ENCODE measurements around the gene C16orf96. TPM values are rescaled to one million over a fixed set of nuclear protein-coding genes. Genes with fewer than 3 reads are reported as not detected.
A peak's percentile ranks its signal among the peaks of the same experiment; 100 is the strongest.

Gene C16orf96
- total and polyA plus RNA-seq, 2 of the 13 experiments (the other 11 are each of a cell fraction or from before 2014, with no cell fraction given) = 0.03 TPM; not detected in 1

DNA sequence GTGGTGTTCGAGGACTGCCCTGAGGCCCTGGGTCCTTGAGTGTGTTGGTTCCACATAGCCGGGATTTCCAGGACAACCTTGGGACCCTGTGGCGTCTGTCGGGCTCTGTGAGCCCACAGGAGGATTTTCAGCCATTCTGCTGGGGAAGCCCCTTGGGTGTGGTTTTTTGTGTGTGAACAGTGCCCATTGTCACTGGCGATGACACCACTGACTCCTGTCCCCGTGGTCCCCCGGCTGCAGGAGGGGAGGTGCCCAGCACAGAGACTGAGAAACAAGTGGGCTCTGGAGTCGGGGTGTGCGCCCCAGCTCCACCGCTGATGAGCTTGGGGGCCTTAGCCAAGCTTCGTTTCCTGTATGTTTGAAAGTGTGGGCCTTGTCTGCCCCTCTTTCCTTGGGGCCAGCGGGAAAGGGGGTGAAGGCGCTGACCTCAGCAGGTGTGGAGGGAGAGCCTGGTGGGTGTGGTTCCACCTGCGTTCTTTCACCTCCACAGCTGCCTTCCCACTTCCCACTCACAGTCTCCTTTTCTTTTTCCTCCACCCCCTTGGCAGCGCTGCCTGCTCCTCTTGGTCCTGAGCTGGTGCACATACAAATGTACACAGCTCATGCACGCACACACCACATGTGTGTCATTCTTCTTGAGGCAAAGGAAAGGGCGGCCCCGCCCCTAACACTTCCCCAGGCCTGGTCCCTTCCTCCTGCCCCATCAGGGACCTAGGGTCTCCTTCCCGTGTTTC is 84.6 kb downstream of the C16orf96 start:
- WGBS (ENCODE audit: low lambda C conversion rate) = 94% methylated on average over 8 of the region's 19 CpGs
- intact Hi-C loops (cut with micrococcal nuclease; ENCODE audit: unreplicated experiment) = no loop called here
- peaks cover 69% of the 10 kb centered on the region for H3K79me2 ChIP-seq (ENCODE audit: insufficient read depth, low read length)
- no peak overlapping the region for H2AFZ ChIP-seq (ENCODE audit: low read length)
- peaks cover 16% of the 10 kb centered on the region; the same call in 1 of the 2 replicates for H4K20me1 ChIP-seq (ENCODE audit: insufficient read depth, low read length)
- no peak overlapping the region for H3K4me2 ChIP-seq (ENCODE audit: low read depth, low read length)
- no peak for FAIRE-seq
- no peak overlapping the region for H3K27ac ChIP-seq (ENCODE audit: extremely low read length, insufficient read depth, low read length)
- peaks cover 27% of the 10 kb centered on the region for H3K4me1 ChIP-seq (ENCODE audit: insufficient read depth, low read length)
- ChIA-PET CTCF (ENCODE audit: low intra/inter-chr PET ratio, low total read pairs) (no interaction called here), POLR2A (no interaction called here)
- no peak overlapping the region for H3K4me3 ChIP-seq (replicated peaks in 1 of 3; ENCODE audit: insufficient read depth in 1 of 3, low read depth in 2 of 3, low read length in 3 of 3)
- in situ Hi-C loops (cut with HindIII; ENCODE audit: extremely low pct_ligation_motif_present, low pct_unique_long_range_greater_than_20kb) = no loop called here
- DNase-seq (ENCODE audit: low spot score) = no peak
- H3K9ac ChIP-seq (ENCODE audit: insufficient read depth, low read depth, low read length) = no peak overlapping the region
- TF ChIP-seq MAFK (conservative IDR thresholded peaks at IDR 0.05 in 1 of 2, IDR thresholded peaks at IDR 0.05 in 1 of 2; ENCODE audit: low read length in 2 of 2) (peak in 1 of 2 experiments; percentile 15; a peak in 1 of 4 replicates), TBX3 (IDR thresholded peaks at IDR 0.05; ENCODE audit: borderline replicate concordance) (no peak)
- ATAC-seq = no peak; the same call in 2 of the 3 replicates
- no peaks in the 10 kb centered on the region for H3K27me3 ChIP-seq (ENCODE audit: control insufficient read depth in 1 of 2, insufficient read depth in 2 of 2, low read length in 2 of 2)
- no TSS peak for BruUV-seq (replicated peaks)
- H3K36me3 ChIP-seq (replicated peaks in 1 of 2; ENCODE audit: control insufficient read depth in 1 of 2, insufficient read depth in 2 of 2, low read length in 2 of 2) = peaks cover 11 to 30% of the 10 kb centered on the region in 2 experiments; a peak in 3 of 5 replicates
- H3K9me3 ChIP-seq (ENCODE audit: low read length) = no peaks in the 10 kb centered on the region

DNA sequence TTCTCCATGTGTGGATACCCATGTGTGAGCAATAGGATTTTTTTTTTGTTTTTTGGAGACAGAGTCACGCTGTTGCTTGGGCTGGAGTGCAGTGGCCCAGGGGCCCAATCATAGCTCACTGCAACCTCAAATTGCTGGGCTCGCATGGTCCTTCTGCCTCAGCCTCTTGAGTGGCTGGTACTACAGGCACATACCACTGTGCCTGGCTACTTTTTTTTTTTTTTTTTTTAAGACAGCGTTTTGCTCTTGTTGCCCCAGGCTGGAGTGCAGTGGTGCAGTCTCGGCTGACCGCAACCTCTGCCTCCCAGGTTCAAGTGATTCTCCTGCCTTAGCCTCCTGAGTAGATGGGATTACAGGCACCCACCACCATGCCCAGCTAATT is 85.2 kb downstream of the C16orf96 start:
- Histone ChIP-seq H3K27me3 (ENCODE audit: control insufficient read depth in 1 of 2, insufficient read depth in 2 of 2, low read length in 2 of 2) (no peaks in the 10 kb centered on the region), H3K79me2 (ENCODE audit: insufficient read depth, low read length) (peaks cover 73% of the 10 kb centered on the region), H3K4me2 (ENCODE audit: low read depth, low read length) (no peak overlapping the region), H3K9me3 (ENCODE audit: low read length) (no peaks in the 10 kb centered on the region), H3K4me3 (replicated peaks in 1 of 3; ENCODE audit: insufficient read depth in 1 of 3, low read depth in 2 of 3, low read length in 3 of 3) (no peak overlapping the region), H2AFZ (ENCODE audit: low read length) (no peak overlapping the region), H4K20me1 (ENCODE audit: insufficient read depth, low read length) (peaks cover 16% of the 10 kb centered on the region; the same call in 1 of the 2 replicates), H3K9ac (ENCODE audit: insufficient read depth, low read depth, low read length) (no peak overlapping the region), H3K36me3 (replicated peaks in 1 of 2; ENCODE audit: control insufficient read depth in 1 of 2, insufficient read depth in 2 of 2, low read length in 2 of 2) (peaks cover 10 to 26% of the 10 kb centered on the region in 2 experiments; a peak in 3 of 5 replicates), H3K27ac (ENCODE audit: extremely low read length, insufficient read depth, low read length) (no peak overlapping the region), H3K4me1 (ENCODE audit: insufficient read depth, low read length) (peaks cover 27% of the 10 kb centered on the region)
- CTCF ChIA-PET (ENCODE audit: low intra/inter-chr PET ratio, low total read pairs) = no interaction called here
- no peak for ATAC-seq
- no peak for DNase-seq (ENCODE audit: low spot score)
- WGBS (ENCODE audit: low lambda C conversion rate) = 90% methylated on average over 5 of the region's 5 CpGs
- in situ Hi-C loops (cut with HindIII; ENCODE audit: extremely low pct_ligation_motif_present, low pct_unique_long_range_greater_than_20kb) = no loop called here
- intact Hi-C loops (cut with micrococcal nuclease; ENCODE audit: unreplicated experiment) = no loop called here
- no peak for TF ChIP-seq ATF6 (CRISPR knock-in tag; conservative IDR thresholded peaks at IDR 0.05)
- TF ChIP-seq ZNF44 (CRISPR knock-in tag; IDR thresholded peaks at IDR 0.05) = no peak
- TF ChIP-seq, protein P1, sequence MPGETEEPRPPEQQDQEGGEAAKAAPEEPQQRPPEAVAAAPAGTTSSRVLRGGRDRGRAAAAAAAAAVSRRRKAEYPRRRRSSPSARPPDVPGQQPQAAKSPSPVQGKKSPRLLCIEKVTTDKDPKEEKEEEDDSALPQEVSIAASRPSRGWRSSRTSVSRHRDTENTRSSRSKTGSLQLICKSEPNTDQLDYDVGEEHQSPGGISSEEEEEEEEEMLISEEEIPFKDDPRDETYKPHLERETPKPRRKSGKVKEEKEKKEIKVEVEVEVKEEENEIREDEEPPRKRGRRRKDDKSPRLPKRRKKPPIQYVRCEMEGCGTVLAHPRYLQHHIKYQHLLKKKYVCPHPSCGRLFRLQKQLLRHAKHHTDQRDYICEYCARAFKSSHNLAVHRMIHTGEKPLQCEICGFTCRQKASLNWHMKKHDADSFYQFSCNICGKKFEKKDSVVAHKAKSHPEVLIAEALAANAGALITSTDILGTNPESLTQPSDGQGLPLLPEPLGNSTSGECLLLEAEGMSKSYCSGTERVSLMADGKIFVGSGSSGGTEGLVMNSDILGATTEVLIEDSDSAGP (CRISPR knock-in tag; IDR thresholded peaks at IDR 0.05; ENCODE audit: borderline replicate concordance) = no peak
- no peak for TF ChIP-seq MAFF (IDR thresholded peaks at IDR 0.05; ENCODE audit: low read depth, low read length)
- TF ChIP-seq HCFC1 (IDR thresholded peaks at IDR 0.05; ENCODE audit: low read depth, low read length) = no peak
- TF ChIP-seq, protein P2, sequence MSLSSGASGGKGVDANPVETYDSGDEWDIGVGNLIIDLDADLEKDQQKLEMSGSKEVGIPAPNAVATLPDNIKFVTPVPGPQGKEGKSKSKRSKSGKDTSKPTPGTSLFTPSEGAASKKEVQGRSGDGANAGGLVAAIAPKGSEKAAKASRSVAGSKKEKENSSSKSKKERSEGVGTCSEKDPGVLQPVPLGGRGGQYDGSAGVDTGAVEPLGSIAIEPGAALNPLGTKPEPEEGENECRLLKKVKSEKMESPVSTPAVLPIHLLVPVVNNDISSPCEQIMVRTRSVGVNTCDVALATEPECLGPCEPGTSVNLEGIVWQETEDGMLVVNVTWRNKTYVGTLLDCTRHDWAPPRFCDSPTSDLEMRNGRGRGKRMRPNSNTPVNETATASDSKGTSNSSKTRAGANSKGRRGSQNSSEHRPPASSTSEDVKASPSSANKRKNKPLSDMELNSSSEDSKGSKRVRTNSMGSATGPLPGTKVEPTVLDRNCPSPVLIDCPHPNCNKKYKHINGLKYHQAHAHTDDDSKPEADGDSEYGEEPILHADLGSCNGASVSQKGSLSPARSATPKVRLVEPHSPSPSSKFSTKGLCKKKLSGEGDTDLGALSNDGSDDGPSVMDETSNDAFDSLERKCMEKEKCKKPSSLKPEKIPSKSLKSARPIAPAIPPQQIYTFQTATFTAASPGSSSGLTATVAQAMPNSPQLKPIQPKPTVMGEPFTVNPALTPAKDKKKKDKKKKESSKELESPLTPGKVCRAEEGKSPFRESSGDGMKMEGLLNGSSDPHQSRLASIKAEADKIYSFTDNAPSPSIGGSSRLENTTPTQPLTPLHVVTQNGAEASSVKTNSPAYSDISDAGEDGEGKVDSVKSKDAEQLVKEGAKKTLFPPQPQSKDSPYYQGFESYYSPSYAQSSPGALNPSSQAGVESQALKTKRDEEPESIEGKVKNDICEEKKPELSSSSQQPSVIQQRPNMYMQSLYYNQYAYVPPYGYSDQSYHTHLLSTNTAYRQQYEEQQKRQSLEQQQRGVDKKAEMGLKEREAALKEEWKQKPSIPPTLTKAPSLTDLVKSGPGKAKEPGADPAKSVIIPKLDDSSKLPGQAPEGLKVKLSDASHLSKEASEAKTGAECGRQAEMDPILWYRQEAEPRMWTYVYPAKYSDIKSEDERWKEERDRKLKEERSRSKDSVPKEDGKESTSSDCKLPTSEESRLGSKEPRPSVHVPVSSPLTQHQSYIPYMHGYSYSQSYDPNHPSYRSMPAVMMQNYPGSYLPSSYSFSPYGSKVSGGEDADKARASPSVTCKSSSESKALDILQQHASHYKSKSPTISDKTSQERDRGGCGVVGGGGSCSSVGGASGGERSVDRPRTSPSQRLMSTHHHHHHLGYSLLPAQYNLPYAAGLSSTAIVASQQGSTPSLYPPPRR (CRISPR knock-in tag; IDR thresholded peaks at IDR 0.05; ENCODE audit: borderline replicate concordance) = no peak
- FAIRE-seq = no peak
- BruUV-seq (replicated peaks) = no TSS peak
- POLR2A ChIA-PET = no interaction called here

Data from HepG2 (cell line).